Forelimb muscle (tissue), 1 donor: Measurements from ENCODE around the gene TRAPPC11. TPM values are rescaled to one million over a fixed set of nuclear protein-coding genes. Genes with fewer than 3 reads are reported as not detected.
"Not testable (repeated sequence)": the region's sequence is repeated elsewhere in the genome, so short reads cannot be mapped to it uniquely, and the experiment has no call there.

Source experiments
- DNase-seq: peaks from one replicate; pipeline ENCODE4 v3.0.0-alpha.2; 2013; ENCODE audit warnings: low read depth
- polyA plus RNA-seq: library from polyadenylated mRNA; unstranded; fragments of 120-200 nt; gene quantifications from one replicate; pipeline ENCODE4 v1.2.1, GENCODE V29; 2013; ENCODE audit not compliant: insufficient read length

TRAPPC11 gene
- polyA plus RNA-seq, 1 donor, result 27.8 TPM

GRCh38 chr4:183721207-183722081 lies 62.4 kb downstream of the TRAPPC11 start:
- no peak for DNase-seq

GRCh38 chr4:183722731-183723560 lies 63.9 kb downstream of the TRAPPC11 start:
- DNase-seq, result no peak

GRCh38 chr4:183723561-183724228 lies 64.6 kb downstream of the TRAPPC11 start:
- no peak for DNase-seq

- DNase-seq, result not testable (repeated sequence)
Observed at GRCh38 chr4:183725585-183725984, 66.5 kb downstream of the TRAPPC11 start.

- no peak for DNase-seq
Observed at GRCh38 chr4:183727482-183727881, 68.4 kb downstream of the TRAPPC11 start.

GRCh38 chr4:183728223-183729068 lies 69.4 kb downstream of the TRAPPC11 start:
- no peak for DNase-seq

- no peak for DNase-seq
Observed at GRCh38 chr4:183729069-183729406, 69.9 kb downstream of the TRAPPC11 start.

GRCh38 chr4:183729430-183730328 lies 70.6 kb downstream of the TRAPPC11 start:
- DNase-seq, result no peak

- no peak for DNase-seq
Observed at GRCh38 chr4:183732296-183732695, 73.2 kb downstream of the TRAPPC11 start.

GRCh38 chr4:183733181-183733580 lies 74.1 kb downstream of the TRAPPC11 start:
- DNase-seq, result no peak

- DNase-seq, result no peak
Observed at GRCh38 chr4:183738081-183738673, 79.1 kb downstream of the TRAPPC11 start.

- no peak for DNase-seq
Observed at GRCh38 chr4:183738961-183739360, 79.9 kb downstream of the TRAPPC11 start.

- peak; percentile 35 for DNase-seq
Observed at GRCh38 chr4:183746305-183747229, 87.5 kb downstream of the TRAPPC11 start.

GRCh38 chr4:183747380-183747779 lies 88.3 kb downstream of the TRAPPC11 start:
- no peak for DNase-seq

GRCh38 chr4:183747931-183748670 lies 89.0 kb downstream of the TRAPPC11 start:
- DNase-seq, result no peak

GRCh38 chr4:183751106-183751505 lies 92.0 kb downstream of the TRAPPC11 start:
- DNase-seq, result no peak

GRCh38 chr4:183755596-183755995 lies 96.5 kb downstream of the TRAPPC11 start:
- DNase-seq, result no peak

GRCh38 chr4:183757060-183757459 lies 98.0 kb downstream of the TRAPPC11 start:
- DNase-seq, result no peak
